A549 (cell line): ENCODE results near the gene AOAH. TPM values are rescaled to one million over a fixed set of nuclear protein-coding genes. Genes with fewer than 3 reads are reported as not detected.

ENCODE experiments used
- ATAC-seq, 2 experiments: fragments of 200-7000 bp in 1 of 2; fragments of >200 bp in 1 of 2; cut with Nextera tagmentation in 1 of 2; cut with Tn5 transposase in 1 of 2; 3 replicates each; pipeline versions ENCODE4 v1.8.0 to v1.9.1; 2018 to 2020; ENCODE audit warnings: mild to moderate bottlenecking in 1 of 2, moderate library complexity in 1 of 2
- CTCF ChIA-PET: fragments of 300-600 bp; sonication (Branson Sonifier 250); formaldehyde crosslinking; extraction: SDS; loops from one replicate; lab custom pipeline; 2021; ENCODE audit warnings: antibody characterized with exemption, inconsistent platforms; lab: Yijun Ruan, JAX
- POLR2A ChIA-PET: fragments of 350-600 bp; formaldehyde crosslinking; extraction: SDS; loops from one replicate; lab custom pipeline; 2021; ENCODE audit warnings: antibody characterized with exemption, inconsistent platforms; lab: Yijun Ruan, JAX
- DNase-seq, 2 experiments: peaks; one replicate each; pipeline versions ENCODE4 v3.0.0 to v3.0.0-alpha.2; 2011 to 2016; ENCODE audit warnings: low read depth in 1 of 2, low spot score in 1 of 2
- FAIRE-seq: peaks from 2 replicates; lab custom pipeline; 2011; peaks lifted over from hg19 to GRCh38; lab: Jason Lieb, UNC
- H3K27ac ChIP-seq, 2 experiments: fragments of >200 bp; sonication (Bioruptor Twin); formaldehyde crosslinking; 3 replicates each; pipeline ENCODE4 v1.5.1; 2016 to 2017
- H3K4me1 ChIP-seq: fragments of >200 bp; sonication (Bioruptor Twin); formaldehyde crosslinking; 3 replicates; pipeline ENCODE4 v1.6.1; 2016
- H3K4me2 ChIP-seq: fragments of >200 bp; sonication (Bioruptor Twin); formaldehyde crosslinking; 3 replicates; pipeline ENCODE4 v1.6.1; 2016
- H3K4me3 ChIP-seq: fragments of >200 bp; sonication (Bioruptor Twin); formaldehyde crosslinking; 3 replicates; pipeline ENCODE4 v1.5.1; 2016
- H3K9me3 ChIP-seq: fragments of >200 bp; sonication (Bioruptor Twin); formaldehyde crosslinking; 3 replicates; pipeline ENCODE4 v1.6.1; 2016
- CBX2 ChIP-seq: fragments of 200-600 bp; sonication (generic); IDR thresholded peaks from 2 replicates; pipeline ENCODE4 v1.6.1; 2016; ENCODE audit warnings: low read depth, mild to moderate bottlenecking, borderline replicate concordance
- CBX8 ChIP-seq: fragments of 200-600 bp; sonication (generic); IDR thresholded peaks from 2 replicates; pipeline ENCODE4 v1.6.1; 2016
- CEBPB ChIP-seq, 2 experiments: fragments of >200 bp in 1 of 2; sonication (Bioruptor Twin) in 1 of 2; formaldehyde crosslinking in 1 of 2; IDR thresholded peaks; 2 replicates each; pipeline ENCODE4 v1.6.1; 2012 to 2016
- CHD2 ChIP-seq: fragments of 150-350 bp; IDR thresholded peaks from 2 replicates; pipeline ENCODE4 v1.6.1; 2014; ENCODE audit warnings: low read length; ENCODE audit not compliant: partially characterized antibody
- CTCF ChIP-seq: fragments of >200 bp; sonication (Bioruptor Twin); formaldehyde crosslinking; IDR thresholded peaks from 3 replicates; pipeline ENCODE4 v1.5.1; 2016
- EHMT2 ChIP-seq: fragments of 200-600 bp; sonication (generic); IDR thresholded peaks from 2 replicates; pipeline ENCODE4 v1.6.1; 2016; ENCODE audit warnings: antibody characterized with exemption, low read depth, mild to moderate bottlenecking, moderate library complexity
- ELK1 ChIP-seq: fragments of 150-350 bp; IDR thresholded peaks from 2 replicates; pipeline ENCODE4 v1.6.1; 2014; ENCODE audit warnings: low read depth, mild to moderate bottlenecking, low read length
- FOSB ChIP-seq: fragments of 250-450 bp; sonication (Bioruptor Pico); IDR thresholded peaks from 2 replicates; pipeline ENCODE4 v1.5.0; 2020; ENCODE audit warnings: mild to moderate bottlenecking, moderate library complexity
- GATA3 ChIP-seq: IDR thresholded peaks from 2 replicates; pipeline ENCODE4 v1.6.1; 2012; ENCODE audit warnings: borderline replicate concordance
- HES2 ChIP-seq: fragments of >200 bp; sonication (Bioruptor Twin); formaldehyde crosslinking; IDR thresholded peaks from 2 replicates; pipeline ENCODE4 v1.6.1; 2016
- HEYL ChIP-seq: fragments of 250-450 bp; sonication (Bioruptor Pico); IDR thresholded peaks from 2 replicates; pipeline ENCODE4 v1.8.0; 2021; ENCODE audit warnings: mild to moderate bottlenecking, moderate library complexity
- HOXB5 ChIP-seq: fragments of 250-450 bp; sonication (Bioruptor Pico); IDR thresholded peaks from 2 replicates; pipeline ENCODE4 v1.5.0; 2020; ENCODE audit warnings: mild to moderate bottlenecking, moderate library complexity
- JUNB ChIP-seq: fragments of >200 bp; sonication (Bioruptor Twin); formaldehyde crosslinking; IDR thresholded peaks from 2 replicates; pipeline ENCODE4 v1.6.1; 2016
- MAX ChIP-seq: IDR thresholded peaks from 2 replicates; pipeline ENCODE4 v1.6.1; 2012
- MYC ChIP-seq: IDR thresholded peaks from 2 replicates; pipeline ENCODE4 v1.6.1; 2012; ENCODE audit warnings: mild to moderate bottlenecking, inconsistent platforms, low read length, improper control_type of control experiment, borderline replicate concordance
- NFE2L2 ChIP-seq: fragments of 150-350 bp; conservative IDR thresholded peaks from 2 replicates; pipeline ENCODE4 v1.6.1; 2014; ENCODE audit warnings: low read length
- PBX3 ChIP-seq: IDR thresholded peaks from 2 replicates; pipeline ENCODE4 v1.6.1; 2012
- PHF8 ChIP-seq: fragments of 200-600 bp; sonication (generic); IDR thresholded peaks from 2 replicates; pipeline ENCODE4 v1.6.1; 2016; ENCODE audit warnings: low read depth, mild to moderate bottlenecking, antibody characterized with exemption, moderate library complexity, borderline replicate concordance
- POLR2A ChIP-seq: IDR thresholded peaks from 2 replicates; pipeline ENCODE4 v1.6.1; 2012; ENCODE audit warnings: mild to moderate bottlenecking, low read length
- POLR2AphosphoS2 ChIP-seq: conservative IDR thresholded peaks from 2 replicates; pipeline ENCODE4 v1.6.1; 2012; ENCODE audit warnings: low read length, improper control_type of control experiment, inconsistent platforms
- RARB ChIP-seq: fragments of 250-450 bp; sonication (Bioruptor Pico); IDR thresholded peaks from 2 replicates; pipeline ENCODE4 v1.8.0; 2021; ENCODE audit warnings: mild to moderate bottlenecking, moderate library complexity
- RNF2 ChIP-seq: fragments of 200-600 bp; sonication (generic); IDR thresholded peaks from 2 replicates; pipeline ENCODE4 v1.6.1; 2016; ENCODE audit warnings: low read depth, mild to moderate bottlenecking, antibody characterized with exemption, moderate library complexity, borderline replicate concordance
- ZC3H11A ChIP-seq: fragments of 450-650 bp; IDR thresholded peaks from 2 replicates; pipeline ENCODE4 v1.6.1; 2014; ENCODE audit warnings: antibody characterized with exemption, mild to moderate bottlenecking
- ZFP36 ChIP-seq: fragments of 450-650 bp; IDR thresholded peaks from 2 replicates; pipeline ENCODE4 v1.6.1; 2014; ENCODE audit warnings: borderline replicate concordance; ENCODE audit not compliant: partially characterized antibody
- ZNF302 ChIP-seq: fragments of 250-450 bp; sonication (Bioruptor Pico); IDR thresholded peaks from 2 replicates; pipeline ENCODE4 v1.9.0; 2021; ENCODE audit warnings: inconsistent platforms, mild to moderate bottlenecking, moderate library complexity
- ZSCAN20 ChIP-seq: fragments of 250-450 bp; sonication (Bioruptor Pico); IDR thresholded peaks from 2 replicates; pipeline ENCODE4 v1.8.0; 2022; ENCODE audit warnings: mild to moderate bottlenecking, moderate library complexity
- WGBS: methylation state at CpG from one replicate; pipeline ENCODE4 v1.1.6; 2017; ENCODE audit errors: missing lambda C conversion rate; 5-methylcytosine and 5-hydroxymethylcytosine counted together
- polyA plus RNA-seq, 4 experiments: library from polyadenylated mRNA; depleted of rRNA in 3 of 4; stranded (reverse); fragments of >200 nt; fragmentation: RNase III in 1 of 4; extraction: RNeasy Plus Mini Kit Qiagen cat#74134 plus additional on column Dnase treatment in 1 of 4; gene quantifications; 2 replicates in 3 of 4; 3 replicates in 1 of 4; pipeline ENCODE4 v1.2.3, GENCODE V29; 2011 to 2017
- TF ChIP-seq, protein P1 (sequence below): fragments of 450-650 bp; IDR thresholded peaks from 2 replicates; pipeline ENCODE4 v1.6.1; 2014; ENCODE audit warnings: antibody characterized with exemption
- TF ChIP-seq, protein P2 (sequence below): fragments of >200 bp; sonication (Bioruptor Twin); formaldehyde crosslinking; IDR thresholded peaks from 3 replicates; pipeline ENCODE4 v1.6.1; 2016

The AOAH gene
- polyA plus RNA-seq, 2 of the 4 experiments (the other 2 are of a cell fraction): 0.09 TPM; not detected in 1

- Histone ChIP-seq H3K4me1 (no peaks in the 10 kb centered on the region), H3K4me2 (no peak overlapping the region), H3K4me3 (no peak overlapping the region), H3K9me3 (no peaks in the 10 kb centered on the region), H3K27ac (no peak overlapping the region)
- FAIRE-seq (no peak), DNase-seq (no peak), ATAC-seq (no peak)
- TF ChIP-seq CBX2 (no peak), ZFP36 (no peak), PHF8 (no peak), ZNF302 (CRISPR knock-in tag) (no peak), CBX8 (no peak), ZSCAN20 (CRISPR knock-in tag) (no peak), MAX (no peak), POLR2A (no peak), RARB (no peak), ZC3H11A (no peak), HOXB5 (no peak), RNF2 (no peak), ELK1 (no peak), CHD2 (no peak), GATA3 (no peak), EHMT2 (no peak), NFE2L2 (no peak)
- TF ChIP-seq, protein P1, sequence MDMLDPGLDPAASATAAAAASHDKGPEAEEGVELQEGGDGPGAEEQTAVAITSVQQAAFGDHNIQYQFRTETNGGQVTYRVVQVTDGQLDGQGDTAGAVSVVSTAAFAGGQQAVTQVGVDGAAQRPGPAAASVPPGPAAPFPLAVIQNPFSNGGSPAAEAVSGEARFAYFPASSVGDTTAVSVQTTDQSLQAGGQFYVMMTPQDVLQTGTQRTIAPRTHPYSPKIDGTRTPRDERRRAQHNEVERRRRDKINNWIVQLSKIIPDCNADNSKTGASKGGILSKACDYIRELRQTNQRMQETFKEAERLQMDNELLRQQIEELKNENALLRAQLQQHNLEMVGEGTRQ: no peak
- TF ChIP-seq, protein P2, sequence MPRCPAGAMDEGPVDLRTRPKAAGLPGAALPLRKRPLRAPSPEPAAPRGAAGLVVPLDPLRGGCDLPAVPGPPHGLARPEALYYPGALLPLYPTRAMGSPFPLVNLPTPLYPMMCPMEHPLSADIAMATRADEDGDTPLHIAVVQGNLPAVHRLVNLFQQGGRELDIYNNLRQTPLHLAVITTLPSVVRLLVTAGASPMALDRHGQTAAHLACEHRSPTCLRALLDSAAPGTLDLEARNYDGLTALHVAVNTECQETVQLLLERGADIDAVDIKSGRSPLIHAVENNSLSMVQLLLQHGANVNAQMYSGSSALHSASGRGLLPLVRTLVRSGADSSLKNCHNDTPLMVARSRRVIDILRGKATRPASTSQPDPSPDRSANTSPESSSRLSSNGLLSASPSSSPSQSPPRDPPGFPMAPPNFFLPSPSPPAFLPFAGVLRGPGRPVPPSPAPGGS: no peak
- 75% methylated on average over 4 of the region's 4 CpGs for WGBS
- CTCF ChIA-PET: interaction anchor here (1.3 to 4.7 kb wide), 2 partner anchors 19 to 202 kb away, joined by 6 to 16 read pairs; no protein-coding TSS in a partner anchor
- POLR2A ChIA-PET: no interaction called here
Observed at GRCh38 chr7:36690041-36690440, 34.3 kb downstream of the AOAH start.

GRCh38 chr7:36686499-36686898 lies 37.8 kb downstream of the AOAH start:
- CTCF ChIA-PET: interaction anchor here (1.0 to 4.7 kb wide), 2 partner anchors 13 to 16 kb away, joined by 3 to 16 read pairs; no protein-coding TSS in a partner anchor
- H3K4me2 ChIP-seq: no peak overlapping the region
- WGBS: 43% methylated on average over 5 of the region's 5 CpGs
- DNase-seq (no peak), FAIRE-seq (no peak), ATAC-seq (no peak)
- H3K9me3 ChIP-seq: no peaks in the 10 kb centered on the region
- TF ChIP-seq ZC3H11A (no peak), FOSB (CRISPR knock-in tag) (no peak), PBX3 (no peak), HES2 (no peak), CTCF (no peak), ELK1 (no peak), CHD2 (no peak), POLR2AphosphoS2 (no peak), HEYL (CRISPR knock-in tag) (no peak), CEBPB (IDR thresholded peaks at IDR 0.05) (no peak), JUNB (no peak), CBX2 (no peak), MYC (no peak)
- TF ChIP-seq, protein P1: no peak
- POLR2A ChIA-PET: no interaction called here
- H3K27ac ChIP-seq: no peak overlapping the region
- H3K4me3 ChIP-seq: no peak overlapping the region
- no peaks in the 10 kb centered on the region for H3K4me1 ChIP-seq
